Vagina (tissue), 2 donors: ENCODE data around the gene MSI2.

Experiments
- CTCF ChIP-seq, 3 experiments: fragments of 450-650 bp in 2 of 3; fragments of 200-600 bp in 1 of 3; sonication (generic) in 1 of 3; IDR thresholded peaks; one replicate each; pipeline ENCODE4 v1.5.1; 2017 to 2019; ENCODE audit warnings: antibody characterized with exemption in 3 of 3, mild to moderate bottlenecking in 2 of 3, moderate library complexity in 2 of 3
- POLR2AphosphoS5 ChIP-seq, 2 donors: sonication (generic); formaldehyde crosslinking; IDR thresholded peaks; one replicate each; pipeline ENCODE4 v1.9.0; 2017; ENCODE audit warnings: antibody characterized with exemption in 2 of 2, mild to moderate bottlenecking in 2 of 2, low read depth in 1 of 2; ENCODE audit not compliant: insufficient read depth in 1 of 2

GRCh38 chr17:57395721-57396321 is 139.5 kb downstream of the MSI2 start:
- TF ChIP-seq POLR2AphosphoS5 (IDR thresholded peaks at IDR 0.05; ENCODE audit: insufficient read depth in 1 of 2, low read depth in 1 of 2) (no peak), CTCF (IDR thresholded peaks at IDR 0.05) (no peak)
